Measurements from ENCODE around the gene SLC26A5.
"Not testable (repeated sequence)": the region's sequence is repeated elsewhere in the genome, so short reads cannot be mapped to it uniquely, and the experiment has no call there.

SLC26A5 gene
- long read RNA-seq, partial matches to known transcripts, result 0 of 2 reads
- long read RNA-seq, other reads (novel, unspliced or antisense), result 2 of 2 reads

GRCh38 chr7:103446049-103446520, at the start of gene SLC26A5:
Gene SLC26A5 (minus strand): TSS chr7:103446207. CDS start chr7:103421514, 24,693 bp downstream.
- H3K27me3 ChIP-seq (ENCODE audit: insufficient read depth, poor library complexity, severe bottlenecking), result peaks cover 43% of the 10 kb centered on the region
- H3K4me3 ChIP-seq (replicated peaks; ENCODE audit: insufficient read depth, low read length), result peak within 1 kb of the TSS; percentile 17
- DNase-seq (ENCODE audit: low read depth in 1 of 2, low spot score in 1 of 2), result no peak
- TF ChIP-seq SPI1 (IDR thresholded peaks at IDR 0.05; ENCODE audit: borderline replicate concordance, low read depth) (no peak), POLR2AphosphoS5 (IDR thresholded peaks at IDR 0.05; ENCODE audit: low read depth) (no peak), REST (IDR thresholded peaks at IDR 0.05; ENCODE audit: insufficient replicate concordance, low read depth) (no peak), GABPA (IDR thresholded peaks at IDR 0.05; ENCODE audit: low read depth) (no peak), CTCF (IDR thresholded peaks at IDR 0.05; ENCODE audit: insufficient read depth, low read length) (no peak)
- H3K27ac ChIP-seq (replicated peaks), result no peak within 1 kb of the TSS

DNA sequence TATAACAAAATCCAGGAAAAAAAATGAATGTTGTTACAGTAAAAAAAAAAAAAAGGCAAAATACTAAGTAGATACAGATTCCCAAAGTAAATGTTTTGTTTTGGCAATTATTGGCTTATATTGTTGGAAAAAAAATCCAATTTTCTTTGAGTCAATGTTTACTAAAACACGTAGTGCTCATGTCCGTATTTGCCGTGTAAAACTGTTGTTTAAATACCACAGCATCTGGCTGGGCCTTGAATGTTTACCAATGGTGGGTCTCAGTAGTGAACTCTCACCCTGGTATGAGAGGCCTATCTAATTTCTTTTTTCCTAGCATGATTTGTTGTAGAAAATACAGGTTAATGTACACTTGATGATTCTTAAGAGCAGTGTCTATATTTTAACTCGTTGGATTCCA, 41.4 kb upstream of the SLC26A5 start:
- DNase-seq (ENCODE audit: low read depth in 1 of 2, low spot score in 1 of 2), result no peak
- H3K27me3 ChIP-seq (ENCODE audit: insufficient read depth, poor library complexity, severe bottlenecking), result no peaks in the 10 kb centered on the region
- no peak overlapping the region for H3K4me3 ChIP-seq (replicated peaks; ENCODE audit: insufficient read depth, low read length)
- TF ChIP-seq POLR2AphosphoS5 (IDR thresholded peaks at IDR 0.05; ENCODE audit: low read depth) (no peak), CTCF (IDR thresholded peaks at IDR 0.05; ENCODE audit: insufficient read depth, low read length) (no peak), SPI1 (IDR thresholded peaks at IDR 0.05; ENCODE audit: borderline replicate concordance, low read depth) (no peak), GABPA (IDR thresholded peaks at IDR 0.05; ENCODE audit: low read depth) (no peak), REST (IDR thresholded peaks at IDR 0.05; ENCODE audit: insufficient replicate concordance, low read depth) (no peak)
- H3K27ac ChIP-seq (replicated peaks), result no peak overlapping the region

DNA sequence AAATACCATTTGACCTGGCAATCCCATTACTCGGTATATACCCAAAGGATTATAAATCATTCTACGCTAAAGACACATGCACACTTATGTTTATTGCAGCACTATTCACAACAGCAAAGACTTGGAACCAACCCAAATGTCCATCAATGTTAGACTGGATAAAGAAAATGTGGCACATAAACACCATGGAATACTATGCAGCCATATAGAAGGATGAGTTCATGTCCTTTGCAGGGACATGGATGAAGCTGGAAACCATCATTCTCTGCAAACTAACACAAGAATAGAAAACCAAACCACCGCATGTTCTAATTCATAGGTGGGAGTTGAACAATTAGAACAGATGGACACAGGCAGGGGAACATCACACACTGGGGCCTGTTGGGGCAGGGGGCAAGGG, 40.9 kb upstream of the SLC26A5 start:
- H3K4me3 ChIP-seq (replicated peaks; ENCODE audit: insufficient read depth, low read length); DNase-seq (ENCODE audit: low read depth in 1 of 2, low spot score in 1 of 2); H3K27me3 ChIP-seq (ENCODE audit: insufficient read depth, poor library complexity, severe bottlenecking); H3K27ac ChIP-seq (replicated peaks): not testable (repeated sequence)

DNA sequence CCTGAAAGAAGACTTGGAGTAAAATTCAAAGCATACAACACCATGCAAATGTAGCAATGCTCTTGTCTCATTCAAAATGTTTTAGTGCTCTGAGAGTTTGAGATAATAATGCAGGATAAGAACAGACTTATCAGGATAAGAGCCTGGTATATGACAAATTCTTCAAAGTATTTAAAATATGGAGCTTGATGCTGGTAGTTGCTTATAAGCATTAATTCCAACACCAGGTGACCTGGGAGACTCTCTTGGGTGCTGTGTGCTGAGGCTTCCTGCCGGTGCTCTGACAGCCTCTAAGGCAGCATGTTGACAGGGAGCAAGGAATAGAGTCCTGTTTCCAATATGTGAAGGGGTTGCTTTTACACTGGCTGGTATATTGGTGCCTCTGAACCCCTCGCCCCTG, 34.8 kb upstream of the SLC26A5 start:
- Histone ChIP-seq H3K27ac (replicated peaks) (no peak overlapping the region), H3K27me3 (ENCODE audit: insufficient read depth, poor library complexity, severe bottlenecking) (peaks cover 19% of the 10 kb centered on the region), H3K4me3 (replicated peaks; ENCODE audit: insufficient read depth, low read length) (no peak overlapping the region)
- DNase-seq (ENCODE audit: low read depth in 1 of 2, low spot score in 1 of 2), result no peak
- TF ChIP-seq GABPA (IDR thresholded peaks at IDR 0.05; ENCODE audit: low read depth), result no peak
- no peak for TF ChIP-seq SPI1 (IDR thresholded peaks at IDR 0.05; ENCODE audit: borderline replicate concordance, low read depth)
- no peak for TF ChIP-seq CTCF (IDR thresholded peaks at IDR 0.05; ENCODE audit: insufficient read depth, low read length)
- TF ChIP-seq POLR2AphosphoS5 (IDR thresholded peaks at IDR 0.05; ENCODE audit: low read depth), result no peak
- TF ChIP-seq REST (IDR thresholded peaks at IDR 0.05; ENCODE audit: insufficient replicate concordance, low read depth), result no peak
